ENCODE results near the gene ASB6. TPM values are rescaled to one million over a fixed set of nuclear protein-coding genes. Genes with fewer than 3 reads are reported as not detected.

The ASB6 gene
- total RNA-seq, 1 donor from 2014 or later, result 18.1 TPM

GRCh38 chr9:129609486-129610212, 32.3 kb downstream of the ASB6 start:
- Mint-ChIP-seq H3K27ac (ENCODE audit: unreplicated experiment) (peak overlapping the region; percentile 98), H3K36me3 (ENCODE audit: unreplicated experiment) (no peaks in the 10 kb centered on the region), H3K27me3 (ENCODE audit: unreplicated experiment) (no peaks in the 10 kb centered on the region), H3K4me3 (ENCODE audit: unreplicated experiment) (peak overlapping the region; percentile 77), H3K4me1 (ENCODE audit: unreplicated experiment) (peaks cover 48% of the 10 kb centered on the region), H3K9me3 (ENCODE audit: unreplicated experiment) (no peaks in the 10 kb centered on the region)
- TF ChIP-seq CTCF (IDR thresholded peaks at IDR 0.05), result no peak
- no peak for DNase-seq (ENCODE audit: extremely low spot score, unreplicated experiment)

GRCh38 chr9:129608561-129609481, 33.1 kb downstream of the ASB6 start:
- no peak for DNase-seq (ENCODE audit: extremely low spot score, unreplicated experiment)
- Mint-ChIP-seq H3K4me1 (ENCODE audit: unreplicated experiment) (peaks cover 47% of the 10 kb centered on the region), H3K27me3 (ENCODE audit: unreplicated experiment) (no peaks in the 10 kb centered on the region), H3K4me3 (ENCODE audit: unreplicated experiment) (no peak overlapping the region), H3K27ac (ENCODE audit: unreplicated experiment) (peak overlapping the region; percentile 91), H3K36me3 (ENCODE audit: unreplicated experiment) (no peaks in the 10 kb centered on the region), H3K9me3 (ENCODE audit: unreplicated experiment) (no peaks in the 10 kb centered on the region)
- no peak for TF ChIP-seq CTCF (IDR thresholded peaks at IDR 0.05)

GRCh38 chr9:129607027-129607387, 34.9 kb downstream of the ASB6 start:
- Mint-ChIP-seq H3K9me3 (ENCODE audit: unreplicated experiment) (no peaks in the 10 kb centered on the region), H3K27me3 (ENCODE audit: unreplicated experiment) (no peaks in the 10 kb centered on the region), H3K4me3 (ENCODE audit: unreplicated experiment) (no peak overlapping the region), H3K36me3 (ENCODE audit: unreplicated experiment) (no peaks in the 10 kb centered on the region), H3K4me1 (ENCODE audit: unreplicated experiment) (peaks cover 38% of the 10 kb centered on the region), H3K27ac (ENCODE audit: unreplicated experiment) (peak overlapping the region; percentile 93)
- no peak for TF ChIP-seq CTCF (IDR thresholded peaks at IDR 0.05)
- DNase-seq (ENCODE audit: extremely low spot score, unreplicated experiment), result no peak

GRCh38 chr9:129606161-129607026, 35.6 kb downstream of the ASB6 start:
- Mint-ChIP-seq H3K4me1 (ENCODE audit: unreplicated experiment) (peaks cover 38% of the 10 kb centered on the region), H3K4me3 (ENCODE audit: unreplicated experiment) (no peak overlapping the region), H3K36me3 (ENCODE audit: unreplicated experiment) (no peaks in the 10 kb centered on the region), H3K9me3 (ENCODE audit: unreplicated experiment) (no peaks in the 10 kb centered on the region), H3K27ac (ENCODE audit: unreplicated experiment) (peak overlapping the region; percentile 31), H3K27me3 (ENCODE audit: unreplicated experiment) (no peaks in the 10 kb centered on the region)
- DNase-seq (ENCODE audit: extremely low spot score, unreplicated experiment), result no peak
- no peak for TF ChIP-seq CTCF (IDR thresholded peaks at IDR 0.05)
